DMS53 (cell line): ENCODE measurements around the gene CDKAL1.
"Not testable (repeated sequence)": the region's sequence is repeated elsewhere in the genome, so short reads cannot be mapped to it uniquely, and the experiment has no call there.

ENCODE experiments used
- DNase-seq: peaks from one replicate; lab custom pipeline; 2025; lab: John Stamatoyannopoulos, UW

Gene CDKAL1

GRCh38 chr6:20639161-20639560 is 104.9 kb downstream of the CDKAL1 start:
- no peak for DNase-seq

GRCh38 chr6:20640181-20640580 is 105.9 kb downstream of the CDKAL1 start:
- no peak for DNase-seq

GRCh38 chr6:20642441-20642840 is 108.2 kb downstream of the CDKAL1 start:
- no peak for DNase-seq

- DNase-seq = no peak
Measured at GRCh38 chr6:20644667-20645370, 110.6 kb downstream of the CDKAL1 start.

- peak; percentile 3 for DNase-seq
Measured at GRCh38 chr6:20645572-20645971, 111.3 kb downstream of the CDKAL1 start.

- no peak for DNase-seq
Measured at GRCh38 chr6:20647585-20647984, 113.3 kb downstream of the CDKAL1 start.

- not testable (repeated sequence) for DNase-seq
Measured at GRCh38 chr6:20649696-20650470, 115.6 kb downstream of the CDKAL1 start.

GRCh38 chr6:20652299-20653084 is 118.2 kb downstream of the CDKAL1 start:
- no peak for DNase-seq

GRCh38 chr6:20653085-20653479 is 118.8 kb downstream of the CDKAL1 start:
- DNase-seq = no peak

- no peak for DNase-seq
Measured at GRCh38 chr6:20655317-20655716, 121.1 kb downstream of the CDKAL1 start.

GRCh38 chr6:20657274-20657800 is 123.1 kb downstream of the CDKAL1 start:
- DNase-seq = no peak

GRCh38 chr6:20658053-20658452 is 123.8 kb downstream of the CDKAL1 start:
- no peak for DNase-seq

GRCh38 chr6:20658516-20658915 is 124.3 kb downstream of the CDKAL1 start:
- no peak for DNase-seq

- peak; percentile 9 for DNase-seq
Measured at GRCh38 chr6:20660534-20660933, 126.3 kb downstream of the CDKAL1 start.

- DNase-seq = peak; percentile 64
Measured at GRCh38 chr6:20661721-20662120, 127.5 kb downstream of the CDKAL1 start.

GRCh38 chr6:20664250-20664649 is 130.0 kb downstream of the CDKAL1 start:
- no peak for DNase-seq

GRCh38 chr6:20665290-20665689 is 131.0 kb downstream of the CDKAL1 start:
- DNase-seq = no peak

GRCh38 chr6:20669571-20670314 is 135.5 kb downstream of the CDKAL1 start:
- no peak for DNase-seq

GRCh38 chr6:20670750-20671149 is 136.5 kb downstream of the CDKAL1 start:
- no peak for DNase-seq

- DNase-seq = no peak
Measured at GRCh38 chr6:20672038-20672437, 137.8 kb downstream of the CDKAL1 start.

- DNase-seq = no peak
Measured at GRCh38 chr6:20673458-20673857, 139.2 kb downstream of the CDKAL1 start.

- DNase-seq = no peak
Measured at GRCh38 chr6:20674664-20675063, 140.4 kb downstream of the CDKAL1 start.
